Hematopoietic multipotent progenitor cell treated with erythropoietin and hydrocortisone succinate and interleukin-3 and kit ligand, for 6 days (in vitro differentiated cells): ENCODE measurements around the gene RIMS4.

Experiments used
- DNase-seq: peaks from one replicate; pipeline ENCODE4 v3.0.0-alpha.2; 2015

Gene RIMS4

DNA sequence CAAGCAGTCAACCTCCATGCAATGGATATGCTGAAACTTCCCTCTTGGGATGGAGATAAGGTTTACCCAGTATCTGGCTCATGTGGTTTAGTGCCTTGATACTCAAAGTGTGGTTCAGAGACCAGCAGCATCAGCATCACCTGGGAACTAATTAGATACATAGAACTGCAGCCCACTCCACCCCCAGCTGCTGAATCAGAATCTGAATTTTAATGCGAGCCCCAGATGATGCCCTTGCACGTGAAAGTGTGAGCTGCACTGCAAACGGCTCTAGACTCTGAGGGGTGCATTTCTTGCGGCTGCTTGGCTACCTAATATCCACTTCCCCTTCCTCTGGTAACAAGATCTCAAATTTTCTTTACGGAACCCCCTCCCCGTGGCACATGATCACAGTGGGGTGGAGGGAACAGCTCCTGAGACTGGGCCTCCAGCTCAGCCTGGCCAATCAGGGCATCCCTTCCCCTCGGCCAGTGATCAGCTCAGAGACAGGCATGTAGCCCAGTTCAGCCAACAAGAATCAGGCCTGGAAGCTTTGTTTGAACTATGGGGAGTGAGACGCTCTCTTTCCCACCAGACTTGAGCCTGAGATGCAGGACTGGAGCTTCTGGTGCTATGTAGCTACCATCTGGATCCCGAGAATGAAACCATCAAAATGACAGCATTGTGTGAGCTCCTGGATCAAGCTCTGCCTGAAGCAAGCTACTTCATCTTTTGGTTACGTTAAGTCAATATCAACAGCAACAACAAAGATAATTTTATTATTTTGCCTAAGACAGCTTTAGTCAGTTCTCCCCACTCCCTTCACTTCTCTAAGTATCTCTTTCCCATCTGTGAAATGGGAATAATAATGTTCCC, 51.9 kb downstream of the RIMS4 start:
- no peak for DNase-seq

DNA sequence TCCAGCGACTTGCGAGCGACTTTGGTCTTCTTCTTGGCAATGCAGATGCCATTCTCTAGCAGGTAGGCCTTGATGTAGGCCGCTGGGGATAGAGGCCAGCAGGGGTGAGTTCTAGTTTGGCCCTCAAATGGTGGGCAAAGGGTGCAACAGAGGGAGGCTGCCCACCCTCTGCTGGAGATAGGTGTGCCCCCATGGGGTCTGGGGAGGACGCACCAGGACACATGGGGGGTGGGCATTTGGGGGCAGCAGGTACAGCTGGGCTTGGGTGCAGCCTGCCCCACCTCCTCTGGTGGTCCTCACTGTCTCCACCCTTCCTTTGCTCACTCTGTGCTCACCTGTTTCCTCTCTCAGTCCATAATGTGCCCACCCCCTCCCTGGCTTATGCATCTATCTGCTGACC, 53.4 kb downstream of the RIMS4 start:
- no peak for DNase-seq

DNA sequence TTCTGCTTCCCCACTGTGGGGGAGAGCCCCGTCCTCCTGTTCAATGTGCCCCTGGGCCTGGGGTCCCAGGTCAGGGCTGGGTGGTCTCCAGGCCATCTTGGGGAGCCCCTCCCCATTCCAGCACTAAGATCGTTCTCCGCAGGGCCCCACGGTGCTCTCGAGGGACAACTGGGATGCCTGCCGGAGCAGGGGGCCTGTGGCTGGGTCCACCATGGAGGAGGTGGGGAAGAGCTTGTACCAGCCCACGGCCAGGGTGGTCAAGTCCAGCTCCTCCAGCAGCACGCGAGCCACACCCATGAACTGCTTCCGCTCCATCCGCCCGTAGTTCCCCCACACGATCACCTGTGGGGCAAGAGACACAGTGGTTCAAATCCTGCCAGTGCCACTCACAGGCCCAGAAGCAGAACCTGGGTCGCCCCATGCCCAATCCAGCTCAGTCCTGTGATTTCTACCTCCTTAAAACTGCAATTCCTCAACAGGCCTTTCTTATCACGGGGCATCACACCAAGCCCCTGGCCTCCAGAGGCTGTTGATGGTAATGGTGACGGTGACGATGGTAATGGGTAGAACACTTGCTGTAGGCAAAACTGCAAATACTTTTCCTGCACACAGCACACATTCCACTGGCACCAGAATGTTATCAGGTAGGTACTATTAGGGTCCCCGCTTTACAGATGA, 54.2 kb downstream of the RIMS4 start:
- no peak for DNase-seq

DNA sequence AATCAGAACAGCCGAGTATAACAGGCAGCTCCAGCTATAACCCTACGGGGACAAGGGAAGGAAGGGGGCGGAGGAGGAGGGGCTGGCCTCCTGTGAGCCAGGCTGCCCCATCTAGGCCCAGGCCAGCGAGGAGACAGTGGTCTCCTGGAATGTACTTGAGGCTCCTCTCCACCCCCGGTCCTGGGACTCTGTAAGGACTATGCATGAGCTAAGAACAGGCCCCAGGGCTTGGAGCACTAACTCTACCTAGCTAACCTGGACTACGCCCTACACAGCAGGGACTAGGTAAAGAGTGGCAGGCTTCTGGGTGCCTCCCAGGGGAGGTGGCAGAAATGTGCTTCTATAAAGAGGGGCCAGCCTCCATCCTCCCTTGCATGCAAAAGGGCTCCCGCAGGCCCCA, 55.8 kb downstream of the RIMS4 start:
- DNase-seq = no peak

DNA sequence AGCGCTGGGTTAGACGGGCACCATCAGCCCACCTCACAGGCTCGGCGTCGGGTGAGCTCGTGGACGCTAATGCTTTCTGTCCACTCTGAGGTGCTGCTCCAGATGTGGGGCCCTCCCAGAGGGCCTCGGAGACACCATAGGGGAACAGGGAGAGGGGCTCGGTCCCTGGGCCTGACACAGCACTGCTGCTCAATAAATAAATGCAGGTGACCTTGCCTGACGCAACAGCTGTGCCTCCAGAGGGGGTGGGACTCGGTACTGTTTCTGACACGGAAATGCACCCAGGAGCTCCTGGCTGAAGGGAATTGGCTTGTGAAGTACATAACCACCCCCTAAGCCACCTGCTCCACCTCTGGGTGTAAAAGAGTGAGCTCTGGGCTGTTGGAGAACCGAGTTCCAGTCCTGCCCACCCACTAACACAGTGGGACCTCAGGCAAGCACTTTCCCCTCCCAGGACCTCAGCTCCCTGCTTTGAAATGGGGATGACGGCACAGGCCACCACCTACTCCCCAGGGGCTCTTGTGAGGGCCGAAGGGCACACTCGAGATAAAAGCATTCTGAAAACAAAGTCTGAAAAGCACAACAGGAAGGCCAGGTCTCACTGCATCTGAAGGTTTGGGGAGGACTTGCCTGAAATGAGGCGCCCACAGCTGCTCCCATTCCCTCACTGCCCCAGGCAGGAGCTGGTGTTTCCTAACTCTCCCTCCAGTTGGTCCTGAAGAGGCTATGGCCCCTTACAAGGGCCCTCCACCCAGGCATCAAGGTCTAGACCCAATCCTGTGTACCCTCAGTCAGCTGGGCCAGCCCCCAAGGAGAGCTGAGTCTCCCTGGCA, 58.0 kb downstream of the RIMS4 start:
- DNase-seq = no peak

DNA sequence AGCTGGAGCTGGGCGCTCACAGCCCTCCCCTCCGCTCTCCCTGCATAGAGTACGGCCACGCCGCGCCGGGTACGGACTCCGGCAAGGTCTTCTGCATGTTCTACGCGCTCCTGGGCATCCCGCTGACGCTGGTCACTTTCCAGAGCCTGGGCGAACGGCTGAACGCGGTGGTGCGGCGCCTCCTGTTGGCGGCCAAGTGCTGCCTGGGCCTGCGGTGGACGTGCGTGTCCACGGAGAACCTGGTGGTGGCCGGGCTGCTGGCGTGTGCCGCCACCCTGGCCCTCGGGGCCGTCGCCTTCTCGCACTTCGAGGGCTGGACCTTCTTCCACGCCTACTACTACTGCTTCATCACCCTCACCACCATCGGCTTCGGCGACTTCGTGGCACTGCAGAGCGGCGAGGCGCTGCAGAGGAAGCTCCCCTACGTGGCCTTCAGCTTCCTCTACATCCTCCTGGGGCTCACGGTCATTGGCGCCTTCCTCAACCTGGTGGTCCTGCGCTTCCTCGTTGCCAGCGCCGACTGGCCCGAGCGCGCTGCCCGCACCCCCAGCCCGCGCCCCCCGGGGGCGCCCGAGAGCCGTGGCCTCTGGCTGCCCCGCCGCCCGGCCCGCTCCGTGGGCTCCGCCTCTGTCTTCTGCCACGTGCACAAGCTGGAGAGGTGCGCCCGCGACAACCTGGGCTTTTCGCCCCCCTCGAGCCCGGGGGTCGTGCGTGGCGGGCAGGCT, 60.1 kb downstream of the RIMS4 start:
- peak; percentile 31 for DNase-seq

DNA sequence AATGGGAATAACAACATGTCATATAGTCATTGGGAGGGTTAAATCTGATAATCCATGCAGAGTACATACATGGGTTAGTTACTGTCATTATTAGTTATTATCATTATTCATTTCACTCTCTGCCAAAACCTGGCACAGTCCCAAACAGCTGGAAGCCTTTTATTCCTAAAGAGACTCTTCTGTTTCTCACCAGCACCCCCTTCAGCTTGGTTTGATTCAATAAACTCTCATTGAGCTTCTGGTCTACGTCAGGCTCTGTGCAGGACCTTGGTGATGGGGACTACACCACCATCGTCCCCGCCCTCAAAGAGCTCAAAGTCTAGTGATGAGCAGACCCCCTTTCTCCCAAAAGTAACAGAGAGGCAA, 62.4 kb downstream of the RIMS4 start:
- DNase-seq = peak; percentile 46

DNA sequence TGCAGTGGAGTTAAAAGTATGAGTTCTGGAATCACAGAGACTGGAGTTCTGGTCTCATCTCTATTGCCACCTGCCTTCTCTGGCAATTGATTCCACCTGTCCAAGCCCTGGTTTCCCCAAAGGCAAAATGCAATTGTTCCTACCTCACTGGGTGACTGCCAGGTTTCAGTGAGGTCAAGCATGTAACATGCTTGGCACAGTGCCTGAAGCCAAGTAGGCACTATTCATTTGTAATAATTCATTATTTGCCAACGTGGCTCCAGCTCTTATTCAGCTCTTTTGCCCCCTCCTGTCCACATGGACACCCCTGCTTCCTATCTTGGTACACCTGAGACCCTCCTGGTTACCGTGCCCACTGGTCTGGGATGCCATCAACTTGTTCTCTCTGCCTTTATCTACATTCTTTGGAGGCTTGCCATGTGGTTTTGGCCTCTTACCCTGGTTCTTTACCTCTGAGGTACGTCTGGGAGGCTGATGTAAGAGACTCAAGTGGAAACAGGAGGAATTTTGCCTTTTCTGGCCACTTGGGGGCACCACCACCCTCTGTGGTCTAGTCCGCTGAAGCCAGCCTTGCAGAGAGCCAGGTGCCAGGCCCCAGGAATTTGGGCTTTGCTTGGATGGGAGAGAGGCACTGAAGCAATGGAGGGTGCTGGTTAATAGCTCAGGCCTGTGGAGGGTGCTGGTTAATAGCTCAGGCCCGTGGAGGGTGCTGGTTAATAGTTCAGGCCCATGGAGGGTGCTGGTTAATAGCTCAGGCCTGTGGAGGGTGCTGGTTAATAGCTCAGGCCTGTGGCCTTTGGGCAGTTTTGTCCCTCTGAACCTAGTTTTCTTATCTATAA, 63.0 kb downstream of the RIMS4 start:
- peak; percentile 89 for DNase-seq

DNA sequence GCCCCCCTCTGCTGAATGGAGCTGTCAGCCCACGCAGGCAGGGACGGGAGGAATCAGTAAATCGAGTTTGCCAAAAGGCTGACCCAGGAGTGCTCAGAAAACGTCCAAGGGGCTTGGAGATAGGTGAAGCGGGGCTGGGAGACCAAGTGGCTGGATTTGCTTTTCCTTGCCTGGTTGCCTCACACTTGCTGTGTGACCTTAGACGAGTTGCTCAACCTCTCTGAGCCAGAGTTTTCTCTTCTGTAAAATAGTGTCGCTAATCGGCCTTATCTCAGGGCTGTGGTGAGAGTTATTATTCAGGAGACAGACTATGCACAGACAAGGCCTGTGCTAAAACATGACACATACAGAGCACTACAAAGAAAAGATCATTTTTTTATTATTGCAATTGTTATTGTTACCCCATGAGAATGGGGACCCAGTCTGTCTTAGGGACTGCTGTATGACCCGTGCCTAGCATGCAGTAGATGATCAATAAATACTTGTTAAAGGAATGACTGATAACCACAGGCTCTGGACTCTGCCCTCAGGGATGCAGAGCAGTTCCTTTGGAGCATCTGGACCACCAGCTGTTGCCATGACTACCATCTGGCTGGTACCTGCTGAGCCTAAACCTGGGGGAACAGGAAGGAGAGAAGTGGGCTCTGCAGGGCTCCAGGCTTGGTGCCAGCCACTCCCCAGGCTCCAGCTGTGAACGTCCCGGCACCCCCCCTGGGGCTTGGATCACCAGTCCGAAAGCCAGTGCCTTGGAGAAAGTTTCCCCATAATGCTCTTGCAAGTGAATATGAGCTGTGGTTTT, 63.8 kb downstream of the RIMS4 start:
- no peak for DNase-seq

DNA sequence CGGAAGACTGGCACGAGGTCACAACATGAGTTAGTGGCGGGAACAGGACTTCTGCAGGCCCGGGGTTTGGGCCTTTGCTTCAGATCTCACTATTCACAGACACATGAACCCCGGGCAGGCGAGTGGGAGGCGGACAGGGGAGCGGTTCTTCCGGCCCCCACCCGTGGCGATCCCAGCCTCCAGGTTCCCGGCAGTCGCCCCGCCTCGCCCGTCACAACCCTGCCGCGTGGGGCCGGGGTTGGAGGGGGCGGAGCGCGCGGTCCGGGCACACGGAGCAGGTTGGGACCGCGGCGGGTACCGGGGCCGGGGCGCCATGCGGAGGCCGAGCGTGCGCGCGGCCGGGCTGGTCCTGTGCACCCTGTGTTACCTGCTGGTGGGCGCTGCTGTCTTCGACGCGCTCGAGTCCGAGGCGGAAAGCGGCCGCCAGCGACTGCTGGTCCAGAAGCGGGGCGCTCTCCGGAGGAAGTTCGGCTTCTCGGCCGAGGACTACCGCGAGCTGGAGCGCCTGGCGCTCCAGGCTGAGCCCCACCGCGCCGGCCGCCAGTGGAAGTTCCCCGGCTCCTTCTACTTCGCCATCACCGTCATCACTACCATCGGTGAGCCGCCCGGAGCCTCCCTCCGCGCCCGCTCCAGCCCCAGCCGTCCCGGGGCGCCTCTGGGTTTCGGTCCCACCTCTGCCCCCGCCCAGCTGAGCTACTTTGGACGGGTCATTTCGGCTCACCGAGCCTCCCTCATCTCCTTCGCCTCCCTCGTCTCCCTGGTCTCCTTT, 64.6 kb downstream of the RIMS4 start, which contains the start of gene KCNK15:
Gene KCNK15, plus strand, starts transcription at position 268 of the 769 bp plus-strand sequence. Its CDS starts 46 bp downstream, at position 314.
- peak; percentile 35 for DNase-seq

DNA sequence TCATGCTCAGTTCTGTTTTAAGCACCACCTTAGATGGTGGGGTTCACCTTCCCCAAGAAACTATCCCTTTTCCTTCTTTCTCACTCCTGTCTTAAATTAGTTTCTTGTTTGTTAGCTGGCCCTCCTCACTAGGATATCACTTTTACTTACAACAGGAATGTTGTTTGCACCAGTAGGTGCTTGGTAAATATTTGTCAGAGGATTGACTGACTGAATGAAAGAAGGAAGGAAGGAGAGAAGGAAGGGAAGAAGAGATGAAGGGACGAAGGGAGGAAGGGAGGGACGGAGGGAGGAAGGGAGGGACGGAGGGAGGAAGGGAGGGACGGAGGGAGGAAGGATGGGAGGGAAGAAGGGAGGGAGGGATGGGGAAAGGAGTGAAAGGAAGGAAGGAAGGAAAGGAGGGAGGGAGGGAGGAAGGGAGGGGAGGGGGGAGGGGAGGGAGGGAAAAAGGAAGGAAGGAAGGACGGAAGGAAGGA, 65.2 kb downstream of the RIMS4 start:
- no peak for DNase-seq

DNA sequence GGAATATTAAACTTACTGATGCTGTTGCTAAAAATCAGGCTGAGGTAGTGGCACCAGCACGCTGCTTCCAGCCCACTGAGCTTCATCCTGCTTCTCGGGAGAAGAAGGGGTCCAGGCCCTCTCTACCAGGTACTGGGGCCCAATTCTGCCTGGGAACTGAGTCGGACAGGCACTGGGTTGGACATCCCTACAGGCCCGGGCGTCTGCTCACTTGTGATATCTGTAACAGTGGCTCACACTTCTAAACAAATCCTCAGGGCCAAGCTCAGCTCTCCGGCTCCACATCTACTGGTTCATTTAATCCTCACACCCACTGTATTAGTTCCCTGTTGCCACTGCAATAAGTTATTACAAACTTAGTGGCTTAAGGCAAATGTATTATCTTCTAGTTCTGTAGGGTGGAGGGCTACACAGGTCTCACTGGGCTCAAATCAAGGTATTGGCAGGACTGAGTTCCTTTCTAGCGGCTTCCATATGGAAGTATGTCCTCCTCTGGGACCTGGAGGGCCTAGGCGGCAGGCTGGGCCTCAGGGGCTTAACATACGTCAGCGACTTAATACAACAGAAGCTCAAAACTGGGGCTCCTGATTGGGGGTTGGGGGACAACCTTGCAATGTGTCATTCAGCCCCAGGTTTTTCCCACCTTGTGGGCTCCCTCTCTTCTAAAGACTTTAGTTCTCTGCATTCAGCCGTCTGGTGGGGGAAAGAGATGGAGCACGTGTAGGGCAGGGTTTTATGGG, 66.3 kb downstream of the RIMS4 start:
- DNase-seq = no peak

DNA sequence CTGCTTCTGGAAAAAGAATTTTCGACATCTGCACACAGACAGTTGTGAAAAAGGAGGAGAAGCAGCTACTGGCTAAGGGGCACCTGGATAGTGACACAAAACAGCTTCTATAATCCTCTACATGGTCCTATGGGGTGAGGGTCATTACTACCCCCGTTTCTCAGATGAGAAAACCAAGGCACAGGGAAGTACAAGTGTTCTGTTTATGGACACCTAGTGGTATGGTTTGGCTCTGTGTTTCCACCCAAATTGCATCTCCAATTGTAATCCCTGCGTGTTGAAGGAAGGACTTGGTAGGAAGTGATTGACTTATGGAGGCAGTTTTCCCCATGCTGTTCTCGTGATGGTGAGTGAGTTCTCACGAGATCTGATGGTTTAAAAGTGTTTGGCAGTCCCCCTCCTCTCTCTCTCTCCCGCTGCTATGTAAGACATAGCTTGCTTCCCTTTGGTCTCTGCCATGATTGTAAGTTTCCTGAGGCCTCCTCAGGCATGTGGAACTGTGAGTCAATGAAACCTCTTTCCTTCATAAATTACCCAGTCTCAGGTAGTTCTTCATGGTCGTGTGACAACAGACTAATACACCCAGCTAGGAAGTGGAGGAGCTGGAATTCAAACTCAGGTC, 67.2 kb downstream of the RIMS4 start:
- no peak for DNase-seq

DNA sequence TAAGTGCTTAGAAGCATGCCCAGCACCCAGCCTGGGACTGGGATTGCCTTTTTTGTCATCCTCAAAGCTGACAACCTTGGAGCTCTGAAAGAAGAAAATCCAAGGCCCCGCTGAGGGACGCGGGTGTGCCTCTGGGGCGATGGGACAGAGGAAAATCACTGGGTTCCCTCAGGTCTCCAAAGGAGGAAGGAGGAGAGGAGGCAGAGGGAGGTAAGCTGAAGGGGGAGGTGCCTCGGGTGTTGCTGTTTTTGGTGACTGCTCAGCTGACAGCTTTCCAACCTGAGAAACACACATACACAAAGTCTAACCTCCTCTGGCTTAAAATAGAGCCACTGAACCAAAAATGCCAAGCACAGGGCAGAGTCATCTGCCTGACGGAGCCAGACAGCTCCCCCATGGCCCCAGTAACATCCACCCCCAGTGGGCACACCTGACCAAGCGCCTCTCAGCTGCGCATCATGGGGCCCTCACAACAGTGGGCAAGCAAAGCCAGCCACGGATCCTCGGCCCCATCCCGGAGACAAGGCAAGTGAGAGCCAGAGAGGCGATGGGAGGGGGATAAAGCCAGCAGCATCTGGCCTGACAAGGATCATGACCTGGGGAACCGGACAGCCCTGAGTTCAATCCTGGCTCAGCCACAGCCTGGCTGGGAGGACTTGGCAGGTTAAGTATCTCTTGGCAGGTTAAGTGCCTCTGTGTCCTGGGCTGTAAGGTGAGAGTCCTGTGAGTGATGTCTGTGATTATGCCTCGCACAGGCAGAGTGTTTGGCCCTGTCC, 67.9 kb downstream of the RIMS4 start:
- no peak for DNase-seq

DNA sequence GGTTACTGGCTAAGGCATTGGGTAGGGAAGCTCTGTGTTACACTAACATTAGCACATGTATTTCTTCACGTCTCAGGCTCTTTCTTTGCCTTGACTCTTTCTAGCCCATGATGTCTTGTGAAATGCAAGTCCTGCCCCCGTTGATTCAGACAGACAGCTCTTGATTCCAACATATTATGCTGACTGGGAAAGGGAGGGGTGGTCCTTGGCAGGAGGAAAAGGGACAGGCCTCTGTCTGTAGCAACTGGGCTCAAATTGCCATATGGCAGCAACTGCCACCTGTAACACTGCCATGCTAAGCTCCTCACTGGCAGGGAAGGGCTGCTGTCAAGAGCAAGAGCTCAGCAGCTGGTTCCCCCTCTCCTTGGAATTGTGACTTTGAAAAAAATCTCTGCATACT, 70.4 kb downstream of the RIMS4 start:
- DNase-seq = no peak

DNA sequence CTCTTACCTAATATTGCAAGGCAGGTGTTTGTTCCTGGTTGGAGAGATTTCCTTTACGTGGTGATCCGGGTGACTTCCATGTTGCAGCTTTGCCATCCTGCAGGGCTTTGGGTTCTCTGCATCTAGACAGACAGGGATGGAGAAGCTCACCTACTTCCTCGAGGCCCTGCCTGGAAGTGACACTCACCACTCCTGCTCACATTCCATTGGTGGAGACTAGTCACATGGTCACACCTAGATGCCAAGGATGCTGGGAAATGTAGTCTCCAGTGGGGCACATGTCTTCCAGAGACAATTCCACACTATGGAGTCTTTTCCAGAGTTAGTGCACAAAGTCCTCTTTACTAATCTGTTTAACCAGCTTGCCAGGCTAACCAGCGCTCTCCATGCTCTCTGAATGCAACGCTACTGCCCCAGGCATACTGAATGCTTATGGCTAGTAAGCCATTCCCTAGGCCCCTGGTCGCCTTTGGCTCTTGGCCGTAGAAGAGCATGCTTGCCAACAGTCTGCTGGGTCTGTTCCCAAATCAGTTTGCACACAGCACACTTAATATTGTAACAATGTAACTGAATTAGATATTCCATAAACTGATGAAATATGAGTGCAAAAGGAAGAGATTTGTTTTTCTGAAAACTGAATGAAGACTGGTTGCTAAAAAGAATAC, 71.4 kb downstream of the RIMS4 start:
- DNase-seq = peak; percentile 81

DNA sequence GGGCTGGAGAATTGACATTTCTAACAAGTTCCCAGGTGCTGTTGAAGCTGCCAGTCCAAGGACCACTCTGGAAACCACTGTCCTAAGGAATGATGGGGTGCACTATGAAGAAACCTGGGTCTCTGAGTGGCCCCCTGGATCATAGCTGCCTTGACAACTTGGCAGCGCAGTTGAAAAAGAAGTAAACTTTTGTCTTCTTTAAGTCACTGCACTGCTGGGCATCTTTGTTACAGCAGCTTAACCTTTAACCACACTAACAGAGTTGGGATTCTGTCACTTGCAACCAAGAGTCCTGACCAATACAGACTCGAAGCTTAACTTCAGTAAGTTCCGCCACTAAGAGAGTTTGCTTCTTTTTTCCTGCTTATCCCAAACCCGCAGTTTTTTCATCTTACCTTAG, 73.2 kb downstream of the RIMS4 start:
- no peak for DNase-seq
